ENCODE results near the gene IL6.

The IL6 gene

DNA sequence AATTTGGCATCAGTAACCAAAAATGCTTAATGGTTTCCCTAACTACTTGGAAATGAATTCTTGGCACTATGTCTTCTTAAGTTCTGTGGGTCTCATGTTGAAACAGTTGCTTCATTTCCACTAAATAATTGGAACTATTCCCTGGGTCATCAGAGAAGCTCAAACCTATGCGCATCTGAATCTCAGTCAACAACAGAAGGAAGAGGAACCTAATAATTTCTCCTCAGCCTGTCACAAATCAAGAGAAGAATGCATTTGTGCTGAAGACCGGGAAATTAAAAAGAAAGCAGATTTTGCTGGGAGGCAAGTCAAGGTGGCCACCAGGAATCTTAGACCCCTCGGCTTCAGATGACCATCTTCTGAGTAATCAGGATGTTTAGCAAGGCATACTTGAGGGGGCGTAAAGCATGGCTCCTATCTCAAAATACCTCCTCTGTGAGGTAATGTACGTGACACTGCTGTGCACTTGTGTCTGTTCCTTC lies 54.3 kb downstream of the IL6 start:
- FAIRE-seq, result no peak
- DNase-seq (ENCODE audit: insufficient read length), result no peak
- TF ChIP-seq TAF1 (IDR thresholded peaks at IDR 0.05; ENCODE audit: borderline replicate concordance, low read depth, low read length) (no peak), POLR2A (IDR thresholded peaks at IDR 0.05; ENCODE audit: low read depth, low read length) (no peak), POLR2AphosphoS5 (IDR thresholded peaks at IDR 0.05; ENCODE audit: low read depth, low read length) (no peak)
